ENCODE measurements around the gene KRT34. TPM values are rescaled to one million over a fixed set of nuclear protein-coding genes. Genes with fewer than 3 reads are reported as not detected.

Gene KRT34
- total RNA-seq, 1 donor from 2014 or later, result not detected

GRCh38 chr17:41413353-41413957 is 31.3 kb upstream of the KRT34 start:
- no peaks in the 10 kb centered on the region for H3K27me3 ChIP-seq (ENCODE audit: low read depth)
- no peaks in the 10 kb centered on the region for H3K4me1 ChIP-seq
- H3K4me3 ChIP-seq, result no peak overlapping the region
- no peaks in the 10 kb centered on the region for H3K36me3 ChIP-seq
- intact Hi-C loops (cut with DNase I), result no loop called here
- H3K27ac ChIP-seq, result no peak overlapping the region
- peak; percentile 79 to 85 for ATAC-seq
- DNase-seq, result no peak
- no peaks in the 10 kb centered on the region for H3K9me3 ChIP-seq
- TF ChIP-seq CTCF (IDR thresholded peaks at IDR 0.05), result no peak

GRCh38 chr17:41411072-41411840 is 29.1 kb upstream of the KRT34 start:
- H3K4me1 ChIP-seq, result no peaks in the 10 kb centered on the region
- ATAC-seq, result no peak
- no peak for TF ChIP-seq CTCF (IDR thresholded peaks at IDR 0.05)
- no peaks in the 10 kb centered on the region for H3K36me3 ChIP-seq
- no peak for DNase-seq
- no peak overlapping the region for H3K4me3 ChIP-seq
- H3K27me3 ChIP-seq (ENCODE audit: low read depth), result no peaks in the 10 kb centered on the region
- no peaks in the 10 kb centered on the region for H3K9me3 ChIP-seq
- H3K27ac ChIP-seq, result no peak overlapping the region
- intact Hi-C loops (cut with DNase I), result no loop called here

- H3K4me3 ChIP-seq, result no peak overlapping the region
- H3K9me3 ChIP-seq, result no peaks in the 10 kb centered on the region
- no peak for ATAC-seq
- DNase-seq, result no peak
- no peak overlapping the region for H3K27ac ChIP-seq
- intact Hi-C loops (cut with DNase I), result no loop called here
- no peaks in the 10 kb centered on the region for H3K36me3 ChIP-seq
- TF ChIP-seq CTCF (IDR thresholded peaks at IDR 0.05), result no peak
- H3K4me1 ChIP-seq, result no peaks in the 10 kb centered on the region
- no peaks in the 10 kb centered on the region for H3K27me3 ChIP-seq (ENCODE audit: low read depth)
Measured at GRCh38 chr17:41407226-41407625, 25.1 kb upstream of the KRT34 start.

- Histone ChIP-seq H3K36me3 (no peaks in the 10 kb centered on the region), H3K9me3 (no peaks in the 10 kb centered on the region), H3K27ac (no peak overlapping the region), H3K27me3 (ENCODE audit: low read depth) (no peaks in the 10 kb centered on the region), H3K4me1 (no peaks in the 10 kb centered on the region), H3K4me3 (no peak overlapping the region)
- no peak for TF ChIP-seq CTCF (IDR thresholded peaks at IDR 0.05)
- ATAC-seq (peak in 1 of 2 donors; percentile 65), DNase-seq (no peak)
- intact Hi-C loops (cut with DNase I), result no loop called here
Measured at GRCh38 chr17:41406205-41406604, 24.1 kb upstream of the KRT34 start.

GRCh38 chr17:41404024-41404671 is 22.0 kb upstream of the KRT34 start:
- intact Hi-C loops (cut with DNase I), result no loop called here
- DNase-seq (no peak), ATAC-seq (peak; percentile 46 to 47)
- Histone ChIP-seq H3K27me3 (ENCODE audit: low read depth) (no peaks in the 10 kb centered on the region), H3K36me3 (no peaks in the 10 kb centered on the region), H3K4me3 (no peak overlapping the region), H3K4me1 (no peaks in the 10 kb centered on the region), H3K9me3 (no peaks in the 10 kb centered on the region), H3K27ac (no peak overlapping the region)
- no peak for TF ChIP-seq CTCF (IDR thresholded peaks at IDR 0.05)

Measured in lower lobe of right lung (tissue), 2 donors.